GM21360 (cell line): ENCODE data around the gene MUC5B.

Experiments used
- ATAC-seq: cut with Tn5 transposase; IDR thresholded peaks from one replicate; pipeline ENCODE4 v1.9.1; 2021; ENCODE audit warnings: mild to moderate bottlenecking, moderate library complexity; ENCODE audit not compliant: unreplicated experiment

The MUC5B gene

GRCh38 chr11:1295591-1295990 lies 72.7 kb downstream of the MUC5B start:
- ATAC-seq, result no peak

- ATAC-seq, result no peak
Measured at GRCh38 chr11:1296287-1296686, 73.4 kb downstream of the MUC5B start.

- no peak for ATAC-seq
Measured at GRCh38 chr11:1297011-1297575, 74.2 kb downstream of the MUC5B start.

GRCh38 chr11:1297576-1298473 lies 75.0 kb downstream of the MUC5B start:
- ATAC-seq, result no peak

GRCh38 chr11:1298695-1299492 lies 76.0 kb downstream of the MUC5B start:
- no peak for ATAC-seq

GRCh38 chr11:1299621-1300020 lies 76.8 kb downstream of the MUC5B start:
- no peak for ATAC-seq

- ATAC-seq, result no peak
Measured at GRCh38 chr11:1300121-1300520, 77.3 kb downstream of the MUC5B start.

GRCh38 chr11:1300569-1301187 lies 77.8 kb downstream of the MUC5B start:
- ATAC-seq, result no peak

GRCh38 chr11:1301220-1302000 lies 78.5 kb downstream of the MUC5B start:
- ATAC-seq, result no peak

- no peak for ATAC-seq
Measured at GRCh38 chr11:1302041-1302460, 79.2 kb downstream of the MUC5B start.

- no peak for ATAC-seq
Measured at GRCh38 chr11:1302461-1303125, 79.7 kb downstream of the MUC5B start.

GRCh38 chr11:1303126-1303821 lies 80.4 kb downstream of the MUC5B start:
- no peak for ATAC-seq

GRCh38 chr11:1303973-1304372 lies 81.1 kb downstream of the MUC5B start:
- no peak for ATAC-seq

- no peak for ATAC-seq
Measured at GRCh38 chr11:1304380-1304779, 81.5 kb downstream of the MUC5B start.

GRCh38 chr11:1305063-1305495 lies 82.2 kb downstream of the MUC5B start:
- no peak for ATAC-seq

GRCh38 chr11:1305501-1306056 lies 82.7 kb downstream of the MUC5B start:
- no peak for ATAC-seq

- ATAC-seq, result no peak
Measured at GRCh38 chr11:1306186-1307162, 83.6 kb downstream of the MUC5B start.
